Tibial nerve (tissue), 4 donors: ENCODE measurements around the gene ANKRD23. TPM values are rescaled to one million over a fixed set of nuclear protein-coding genes. Genes with fewer than 3 reads are reported as not detected.

Experiments
- DNase-seq, 2 donors: peaks; one replicate each; pipeline ENCODE4 v3.0.0-alpha.2; 2019; ENCODE audit warnings: low spot score in 2 of 2
- H3K27ac ChIP-seq, 4 donors: fragments of 200-600 bp; sonication (generic) in 3 of 4; one replicate each; pipeline ENCODE4 v1.5.1; 2017 to 2019; ENCODE audit warnings: mild to moderate bottlenecking in 1 of 4
- H3K27me3 ChIP-seq, 2 donors: fragments of 200-600 bp; sonication (generic) in 1 of 2; one replicate each; pipeline versions ENCODE4 v1.5.1 to v1.6.0; 2017 to 2019
- H3K36me3 ChIP-seq, 3 donors: fragments of 200-600 bp; sonication (generic); one replicate each; pipeline ENCODE4 v1.5.1; 2018 to 2019
- H3K4me1 ChIP-seq, 4 donors: fragments of 200-600 bp; sonication (generic) in 3 of 4; one replicate each; pipeline ENCODE4 v1.5.1; 2017 to 2019
- H3K4me3 ChIP-seq, 4 donors: fragments of 200-600 bp; sonication (generic) in 3 of 4; one replicate each; pipeline ENCODE4 v1.5.1; 2017 to 2019; ENCODE audit warnings: mild to moderate bottlenecking in 1 of 4, moderate library complexity in 1 of 4
- H3K9me3 ChIP-seq, 4 donors: fragments of 200-600 bp; sonication (generic) in 3 of 4; one replicate each; pipeline ENCODE4 v1.5.1; 2017 to 2019
- CTCF ChIP-seq, 5 experiments: fragments of 200-600 bp in 3 of 5; fragments of 450-650 bp in 2 of 5; sonication (generic) in 3 of 5; IDR thresholded peaks; one replicate each; pipeline ENCODE4 v1.5.1; 2016 to 2019; ENCODE audit warnings: antibody characterized with exemption in 5 of 5, mild to moderate bottlenecking in 3 of 5, moderate library complexity in 2 of 5
- EP300 ChIP-seq, 2 donors: sonication (generic); formaldehyde crosslinking; IDR thresholded peaks; one replicate each; pipeline ENCODE4 v1.6.1; 2017; ENCODE audit warnings: antibody characterized with exemption in 2 of 2, mild to moderate bottlenecking in 1 of 2
- POLR2A ChIP-seq, 2 donors: fragments of 450-650 bp; IDR thresholded peaks; one replicate each; pipeline ENCODE4 v1.6.1; 2017; ENCODE audit warnings: antibody characterized with exemption in 2 of 2, mild to moderate bottlenecking in 2 of 2, moderate library complexity in 2 of 2
- WGBS, 2 donors: methylation state at CpG; one replicate each; pipeline ENCODE4 v1.1.5; 2018; 5-methylcytosine and 5-hydroxymethylcytosine counted together
- total RNA-seq, 4 donors: library from RNA; depleted of rRNA; stranded (reverse); fragments of >200 nt; gene quantifications; one replicate each; pipeline ENCODE4 v1.1.0, GENCODE V29; 2016

The ANKRD23 gene
- total RNA-seq, 4 donors from 2014 or later: 6.1 to 23.1 (median 11.2) TPM

- Histone ChIP-seq H3K27ac (peak overlapping the region; percentile 44 to 98 (median 84)), H3K36me3 (peaks cover 4 to 44% (median 11%) of the 10 kb centered on the region in 3 donors), H3K4me3 (peak overlapping the region; percentile 55 to 86 (median 82)), H3K9me3 (no peaks in the 10 kb centered on the region), H3K4me1 (peaks cover 0 to 54% (median 23%) of the 10 kb centered on the region in 4 donors), H3K27me3 (no peaks in the 10 kb centered on the region)
- WGBS, 2 donors: 8% methylated on average over 22 to 27 of the region's 27 CpGs
- no peak for TF ChIP-seq EP300 (IDR thresholded peaks at IDR 0.05)
- TF ChIP-seq CTCF (IDR thresholded peaks at IDR 0.05): no peak
- TF ChIP-seq POLR2A (IDR thresholded peaks at IDR 0.05): no peak
- no peak for DNase-seq
Observed at GRCh38 chr2:96856776-96857666, 13.2 kb upstream of the ANKRD23 start.

DNA sequence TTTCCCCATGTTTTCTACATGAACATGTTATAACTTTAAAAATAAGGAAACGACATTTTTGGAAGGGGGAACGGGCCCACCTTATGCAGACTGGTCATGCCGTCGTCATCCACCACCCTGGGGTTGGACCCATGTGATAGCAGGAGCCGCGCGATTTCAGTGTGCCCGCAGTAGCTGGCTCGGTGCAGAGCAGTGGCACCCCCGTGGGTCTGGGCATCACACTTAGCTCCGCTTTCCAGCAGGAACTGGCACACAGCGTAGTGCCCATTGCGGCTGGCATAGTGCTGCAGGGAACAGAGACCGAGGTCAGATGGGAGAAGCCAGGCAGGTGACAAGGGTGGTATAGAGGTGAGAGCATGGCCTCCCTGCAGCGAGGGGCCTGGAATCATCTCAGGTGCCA lies 9.5 kb upstream of the ANKRD23 start:
- H3K9me3 ChIP-seq: no peaks in the 10 kb centered on the region
- TF ChIP-seq EP300 (IDR thresholded peaks at IDR 0.05): no peak
- TF ChIP-seq CTCF (IDR thresholded peaks at IDR 0.05): no peak
- TF ChIP-seq POLR2A (IDR thresholded peaks at IDR 0.05): no peak
- peaks cover 0 to 17% (median 13%) of the 10 kb centered on the region in 4 donors for H3K4me1 ChIP-seq
- 92 to 94% methylated on average over 15 of the region's 15 CpGs for WGBS, 2 donors
- DNase-seq: no peak
- H3K27ac ChIP-seq: no peak overlapping the region
- no peak overlapping the region for H3K4me3 ChIP-seq
- no peaks in the 10 kb centered on the region for H3K27me3 ChIP-seq
- peaks cover 4 to 61% (median 14%) of the 10 kb centered on the region in 3 donors for H3K36me3 ChIP-seq

DNA sequence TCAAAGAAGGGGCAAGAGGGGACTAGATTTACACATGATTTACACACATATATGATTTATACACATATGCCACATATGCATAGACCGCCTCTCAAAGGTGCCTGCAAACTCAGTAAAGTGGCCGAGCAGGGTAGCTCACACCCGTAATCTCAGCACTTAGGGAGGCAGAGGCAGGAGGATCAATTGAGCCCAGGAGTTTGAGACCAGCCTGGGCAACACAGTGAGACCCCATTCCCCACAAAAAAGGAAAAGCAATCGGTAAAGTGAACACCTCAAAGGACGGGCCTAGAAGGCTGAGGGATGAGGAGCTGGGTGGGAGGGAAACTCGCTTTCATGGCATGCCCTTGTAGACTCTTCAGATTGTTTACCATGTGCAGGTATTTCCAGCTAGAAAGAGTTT lies 8.8 kb upstream of the ANKRD23 start:
- no peaks in the 10 kb centered on the region for H3K9me3 ChIP-seq
- H3K4me3 ChIP-seq: no peak overlapping the region
- H3K27ac ChIP-seq: no peak overlapping the region
- peaks cover 0 to 17% (median 13%) of the 10 kb centered on the region in 4 donors for H3K4me1 ChIP-seq
- DNase-seq: no peak
- H3K27me3 ChIP-seq: no peaks in the 10 kb centered on the region
- 93 to 96% methylated on average over 6 of the region's 6 CpGs for whole genome bisulfite sequencing, 2 donors
- H3K36me3 ChIP-seq: peaks cover 4 to 68% (median 14%) of the 10 kb centered on the region in 3 donors
- TF ChIP-seq POLR2A (IDR thresholded peaks at IDR 0.05): no peak
- TF ChIP-seq EP300 (IDR thresholded peaks at IDR 0.05): no peak
- TF ChIP-seq CTCF (IDR thresholded peaks at IDR 0.05): no peak

DNA sequence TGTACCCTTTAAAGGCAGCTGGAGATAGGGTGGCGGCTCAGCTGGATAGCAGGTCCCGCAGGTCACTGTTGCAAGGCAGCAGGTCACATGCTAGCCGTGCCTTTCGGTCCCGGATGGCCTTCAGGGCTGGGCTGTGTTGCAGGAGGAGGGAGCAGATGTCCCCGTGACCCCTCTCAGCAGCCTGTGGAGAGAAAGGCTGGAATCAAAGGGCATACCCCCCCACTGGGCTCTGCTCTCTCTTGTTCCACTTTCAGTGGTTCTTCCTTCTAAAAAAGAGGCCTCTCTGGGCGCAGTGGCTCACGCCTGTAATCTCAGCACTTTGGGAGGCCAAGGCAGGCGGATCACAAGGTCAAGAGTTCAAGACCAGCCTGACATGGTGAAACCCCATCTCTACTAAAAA lies 4.4 kb upstream of the ANKRD23 start:
- TF ChIP-seq POLR2A (IDR thresholded peaks at IDR 0.05) (no peak), CTCF (IDR thresholded peaks at IDR 0.05) (no peak), EP300 (IDR thresholded peaks at IDR 0.05) (no peak)
- Histone ChIP-seq H3K9me3 (no peaks in the 10 kb centered on the region), H3K36me3 (peaks cover under 1 to 82% (median 12%) of the 10 kb centered on the region in 3 donors), H3K4me3 (no peak overlapping the region), H3K27me3 (no peaks in the 10 kb centered on the region), H3K27ac (no peak overlapping the region), H3K4me1 (no peaks in the 10 kb centered on the region)
- 49 to 67% methylated on average over 9 of the region's 9 CpGs for WGBS, 2 donors
- no peak for DNase-seq

GRCh38 chr2:96847586-96847985 lies 3.8 kb upstream of the ANKRD23 start:
- TF ChIP-seq POLR2A (IDR thresholded peaks at IDR 0.05) (no peak), EP300 (IDR thresholded peaks at IDR 0.05) (no peak), CTCF (IDR thresholded peaks at IDR 0.05) (no peak)
- no peaks in the 10 kb centered on the region for H3K27me3 ChIP-seq
- WGBS, 2 donors: 57 to 63% methylated on average over 10 of the region's 10 CpGs
- H3K27ac ChIP-seq: no peak overlapping the region
- H3K36me3 ChIP-seq: peaks cover 0 to 75% (median 11%) of the 10 kb centered on the region in 3 donors
- no peaks in the 10 kb centered on the region for H3K4me1 ChIP-seq
- DNase-seq: no peak
- no peaks in the 10 kb centered on the region for H3K9me3 ChIP-seq
- H3K4me3 ChIP-seq: no peak overlapping the region
